ENCODE measurements around the gene NTM.

DNA sequence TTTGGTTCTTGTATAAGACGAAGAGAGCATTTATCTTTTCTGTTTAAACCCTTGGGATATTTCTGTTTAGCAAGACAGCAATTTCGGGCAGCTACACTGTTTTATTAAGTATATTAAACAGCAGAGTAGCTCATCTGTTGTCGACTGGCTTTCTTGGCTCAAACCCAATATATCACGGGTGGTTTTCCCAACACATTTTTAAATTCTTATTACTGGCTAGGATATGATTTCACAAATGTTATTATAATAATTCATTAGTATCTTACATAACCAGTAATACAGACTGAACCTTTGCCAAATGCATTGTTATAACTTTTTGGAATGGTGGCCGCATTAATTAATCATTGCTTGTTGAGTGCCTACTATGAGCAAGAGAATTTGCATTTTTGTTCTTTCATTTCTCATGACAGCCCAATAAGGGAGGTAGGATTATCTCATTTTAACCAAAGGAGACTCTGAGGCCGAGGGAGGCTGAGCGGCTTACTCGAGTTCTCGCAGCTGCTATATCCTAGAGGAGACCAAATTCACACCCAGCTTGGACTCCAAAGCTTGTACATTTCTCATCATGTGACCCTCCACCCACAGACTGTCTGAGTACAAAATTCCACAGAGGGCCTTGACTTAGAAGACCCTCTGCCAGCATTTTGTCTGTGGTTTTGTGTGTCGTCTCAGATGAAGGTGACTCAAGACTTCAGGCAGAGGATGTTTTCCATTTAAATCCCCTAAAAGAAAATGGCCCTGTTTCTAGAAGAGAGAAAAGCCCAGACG lies 304.9 kb downstream of the NTM start:
- no peak for TF ChIP-seq EZH2 (IDR thresholded peaks at IDR 0.05; ENCODE audit: insufficient read depth, poor library complexity, severe bottlenecking)
- TF ChIP-seq EZH2phosphoT487 (IDR thresholded peaks at IDR 0.05; ENCODE audit: insufficient read depth, low read depth), result no peak

Data from GM23248 (cell line).